HG03432 (cell line): ENCODE measurements around the gene ALPP.
"Not testable (repeated sequence)": the region's sequence is repeated elsewhere in the genome, so short reads cannot be mapped to it uniquely, and the experiment has no call there.

Source experiments
- ATAC-seq: cut with Tn5 transposase; IDR thresholded peaks from one replicate; pipeline ENCODE4 v1.9.1; 2021; ENCODE audit warnings: mild to moderate bottlenecking, moderate library complexity; ENCODE audit not compliant: unreplicated experiment

ALPP gene

DNA sequence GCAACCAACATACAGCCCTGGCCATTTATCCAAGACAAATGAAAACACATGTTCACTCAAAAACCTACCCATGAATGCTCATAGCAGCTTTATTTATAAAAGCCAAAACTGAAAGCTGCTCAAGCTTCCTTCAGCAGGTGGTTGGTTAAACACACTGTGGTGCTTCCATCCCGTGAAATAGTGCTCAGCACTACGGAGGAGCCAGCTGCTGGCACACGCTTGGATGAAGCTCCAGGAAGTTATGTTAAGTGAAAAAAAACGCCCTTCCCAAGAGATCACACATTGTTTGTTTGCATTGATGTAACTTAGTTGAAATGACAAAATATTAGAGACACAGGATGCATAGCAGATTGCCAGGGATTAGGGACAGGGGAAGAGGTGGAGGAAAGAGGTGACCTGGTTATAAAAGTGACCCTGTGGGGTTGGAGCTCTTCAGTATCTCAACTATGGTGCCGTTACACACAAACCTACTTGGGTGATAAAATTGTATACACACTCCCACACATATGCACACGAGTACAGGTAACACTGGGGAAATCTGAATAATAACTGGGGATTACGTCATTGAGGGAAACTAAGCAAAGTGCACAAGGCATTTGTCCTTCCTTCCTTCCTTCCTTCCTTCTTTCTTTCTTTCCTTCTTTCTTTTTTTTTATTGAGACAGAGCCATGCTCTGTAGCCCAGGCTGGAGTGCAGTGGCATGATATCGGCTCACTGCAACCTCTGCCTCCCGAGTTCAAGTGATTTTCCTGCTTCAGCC, 21.9 kb downstream of the ALPP start:
- ATAC-seq: no peak

DNA sequence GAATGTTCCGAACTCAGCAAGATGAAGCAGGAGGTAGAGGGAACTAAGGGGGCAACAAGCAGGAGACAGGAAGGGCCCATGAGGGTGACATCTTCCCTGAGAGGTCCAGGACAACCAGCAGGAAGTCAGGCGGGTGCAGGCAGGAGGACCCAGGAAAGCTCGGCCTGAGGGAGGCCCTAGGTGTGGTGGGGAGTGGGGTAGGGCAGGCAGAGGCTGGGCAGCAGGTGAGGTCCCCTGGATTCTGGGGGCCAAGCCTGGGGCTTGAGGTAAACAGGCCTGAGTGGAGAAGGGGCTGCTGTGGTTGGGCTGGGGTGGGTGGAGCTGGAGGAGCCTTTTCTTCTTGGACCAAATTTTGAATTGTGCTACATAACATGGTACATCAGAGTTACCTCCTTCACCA, 24.0 kb downstream of the ALPP start:
- no peak for ATAC-seq

- ATAC-seq: no peak
These were observed 27.5 kb downstream of the ALPP start for GRCh38 chr2:232405943-232406510.

GRCh38 chr2:232406556-232407310, 28.2 kb downstream of the ALPP start, which contains the start of gene ALPG:
Gene ALPG, plus strand, starts transcription at chr2:232406844. Its CDS starts 51 bp downstream, at chr2:232406895.
- no peak for ATAC-seq

- ATAC-seq: not testable (repeated sequence)
These were observed 29.0 kb downstream of the ALPP start for GRCh38 chr2:232407428-232408150.

DNA sequence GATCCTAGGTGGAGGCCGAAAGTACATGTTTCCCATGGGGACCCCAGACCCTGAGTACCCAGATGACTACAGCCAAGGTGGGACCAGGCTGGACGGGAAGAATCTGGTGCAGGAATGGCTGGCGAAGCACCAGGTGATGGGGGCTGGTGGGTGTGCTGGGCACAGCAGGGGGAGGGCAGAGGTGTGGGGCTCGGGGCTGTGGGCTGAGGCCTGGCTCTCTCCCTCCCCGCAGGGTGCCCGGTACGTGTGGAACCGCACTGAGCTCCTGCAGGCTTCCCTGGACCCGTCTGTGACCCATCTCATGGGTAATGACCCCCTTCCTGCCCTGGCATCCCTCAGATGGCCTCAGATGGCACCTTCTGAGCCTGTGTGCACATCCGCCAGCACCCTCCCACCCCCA, 29.7 kb downstream of the ALPP start:
- ATAC-seq: not testable (repeated sequence)

DNA sequence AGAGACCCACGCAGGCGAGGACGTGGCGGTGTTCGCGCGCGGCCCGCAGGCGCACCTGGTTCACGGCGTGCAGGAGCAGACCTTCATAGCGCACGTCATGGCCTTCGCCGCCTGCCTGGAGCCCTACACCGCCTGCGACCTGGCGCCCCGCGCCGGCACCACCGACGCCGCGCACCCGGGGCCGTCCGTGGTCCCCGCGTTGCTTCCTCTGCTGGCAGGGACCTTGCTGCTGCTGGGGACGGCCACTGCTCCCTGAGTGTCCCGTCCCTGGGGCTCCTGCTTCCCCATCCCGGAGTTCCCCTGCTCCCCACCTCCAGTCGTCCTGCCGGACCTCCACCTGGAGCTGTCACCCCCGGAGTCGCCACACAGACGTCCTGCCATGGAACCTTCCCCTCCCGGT, 31.1 kb downstream of the ALPP start:
- ATAC-seq: not testable (repeated sequence)

DNA sequence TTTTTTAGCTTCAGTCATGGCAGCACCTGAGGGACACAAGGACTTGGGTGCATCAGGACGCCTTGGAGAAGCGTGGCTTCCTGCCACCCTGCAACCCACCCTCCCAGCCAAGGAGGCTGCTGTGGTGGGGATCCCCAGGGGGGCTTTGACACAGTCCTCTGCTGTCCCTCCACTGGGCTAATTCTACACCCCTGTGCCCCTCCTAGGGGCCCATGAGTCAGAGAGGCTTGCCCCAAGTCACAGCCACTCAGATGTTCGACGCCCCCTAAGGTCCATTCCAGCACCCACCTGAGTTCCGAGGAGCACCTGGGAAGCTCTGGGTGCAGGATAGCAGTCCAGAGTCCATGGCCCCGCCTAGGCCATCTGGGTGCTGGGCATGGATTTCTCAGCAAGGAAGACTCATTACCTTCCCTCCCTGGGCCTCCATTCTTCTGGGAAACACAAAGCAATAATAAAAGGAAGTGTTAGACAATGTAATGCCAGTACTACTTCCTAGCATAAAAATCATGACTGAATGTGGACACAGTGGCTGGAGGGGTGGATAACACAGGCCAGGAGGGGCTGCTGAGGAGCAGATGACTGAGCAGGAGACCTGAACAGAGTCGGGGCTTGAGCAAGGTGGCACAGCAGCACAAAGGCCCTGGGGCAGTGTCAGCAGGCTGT, 31.8 kb downstream of the ALPP start:
- ATAC-seq: no peak

GRCh38 chr2:232411901-232412629, 33.5 kb downstream of the ALPP start:
- ATAC-seq: no peak

- no peak for ATAC-seq
These were observed 34.4 kb downstream of the ALPP start for GRCh38 chr2:232412986-232413385.

DNA sequence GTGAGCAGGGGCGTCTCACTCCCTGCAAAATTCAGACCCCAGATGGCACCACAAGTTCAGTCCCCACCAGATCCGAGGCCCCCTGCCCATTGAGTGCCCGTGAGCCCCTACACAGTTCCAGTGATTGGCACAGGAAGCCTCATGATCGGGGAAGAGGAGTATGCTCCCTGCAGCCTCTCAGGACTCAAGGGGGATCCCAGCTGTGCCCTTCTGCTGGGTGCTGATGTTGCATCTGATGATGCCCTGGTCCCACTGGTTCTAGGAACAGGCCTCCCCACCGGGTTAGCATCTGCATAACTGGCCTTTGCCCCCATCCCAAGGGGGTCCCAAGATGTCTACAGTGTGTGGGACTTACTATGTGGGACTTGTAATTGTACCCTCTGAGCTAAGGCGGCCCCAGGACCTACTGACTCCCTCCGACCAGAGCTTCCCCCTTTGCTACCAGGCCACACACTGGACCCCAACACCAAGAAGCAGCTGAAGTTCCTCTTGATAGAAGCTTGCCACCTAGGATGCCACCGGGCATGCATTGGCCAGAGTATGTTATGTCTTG, 36.7 kb downstream of the ALPP start:
- no peak for ATAC-seq

DNA sequence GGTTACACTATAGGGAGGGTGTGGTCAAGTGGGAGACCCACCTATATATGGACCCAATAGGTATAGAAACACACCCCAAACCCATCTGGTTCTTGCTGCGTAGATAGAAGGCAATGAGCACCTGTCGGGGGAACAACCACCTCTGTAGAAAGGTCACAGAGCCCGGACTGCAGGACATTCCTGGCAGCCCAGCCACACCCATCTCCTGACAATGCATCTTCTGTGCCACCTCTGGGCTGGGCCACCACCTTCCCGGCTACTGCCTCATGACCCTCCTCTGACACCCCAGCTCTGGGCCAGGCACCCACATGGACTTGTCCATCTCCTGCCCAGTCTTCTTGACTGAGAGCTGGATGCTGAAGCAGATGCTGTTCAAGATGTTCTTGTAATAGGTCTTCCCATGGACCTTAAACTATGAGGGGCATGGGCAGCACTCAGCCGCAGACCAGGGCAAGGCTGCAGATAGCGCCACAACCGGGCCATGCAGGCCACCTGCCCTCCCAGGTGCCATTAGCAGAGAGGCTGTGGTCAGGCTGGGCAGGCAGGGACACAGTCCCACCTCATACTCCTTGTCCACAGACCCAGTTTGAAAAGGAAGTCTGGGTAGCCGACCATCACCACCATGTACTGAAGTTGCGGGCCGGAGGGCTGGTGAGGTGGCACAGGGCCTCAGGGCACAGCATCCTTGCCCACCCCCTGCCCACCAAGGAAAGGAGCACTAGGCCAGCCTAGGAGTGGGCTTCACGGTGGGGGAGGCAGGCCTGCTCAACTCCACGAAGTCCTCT, 37.4 kb downstream of the ALPP start:
- ATAC-seq: no peak

GRCh38 chr2:232416521-232417470, 38.2 kb downstream of the ALPP start:
- ATAC-seq: no peak

GRCh38 chr2:232417489-232417888, 38.9 kb downstream of the ALPP start:
- ATAC-seq: no peak

DNA sequence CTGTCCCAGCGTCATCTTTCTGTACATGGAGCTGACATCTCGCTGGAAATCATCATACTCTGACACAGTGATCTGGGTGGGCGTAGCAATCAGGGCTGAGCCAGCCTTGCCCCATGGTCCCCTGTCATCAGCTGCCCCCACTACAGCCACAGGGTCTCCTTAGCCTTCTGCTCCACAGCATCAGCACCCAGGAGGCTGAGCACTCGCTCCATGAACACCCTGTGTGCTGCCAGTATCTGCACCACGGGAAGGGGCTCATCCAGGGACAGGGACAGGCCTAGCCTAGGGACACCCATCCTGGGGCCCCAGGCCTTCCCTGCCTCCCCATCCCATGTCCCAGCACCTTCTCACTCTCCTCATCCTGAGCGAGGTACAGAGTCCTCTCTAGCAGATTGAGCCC, 39.5 kb downstream of the ALPP start:
- ATAC-seq: no peak

DNA sequence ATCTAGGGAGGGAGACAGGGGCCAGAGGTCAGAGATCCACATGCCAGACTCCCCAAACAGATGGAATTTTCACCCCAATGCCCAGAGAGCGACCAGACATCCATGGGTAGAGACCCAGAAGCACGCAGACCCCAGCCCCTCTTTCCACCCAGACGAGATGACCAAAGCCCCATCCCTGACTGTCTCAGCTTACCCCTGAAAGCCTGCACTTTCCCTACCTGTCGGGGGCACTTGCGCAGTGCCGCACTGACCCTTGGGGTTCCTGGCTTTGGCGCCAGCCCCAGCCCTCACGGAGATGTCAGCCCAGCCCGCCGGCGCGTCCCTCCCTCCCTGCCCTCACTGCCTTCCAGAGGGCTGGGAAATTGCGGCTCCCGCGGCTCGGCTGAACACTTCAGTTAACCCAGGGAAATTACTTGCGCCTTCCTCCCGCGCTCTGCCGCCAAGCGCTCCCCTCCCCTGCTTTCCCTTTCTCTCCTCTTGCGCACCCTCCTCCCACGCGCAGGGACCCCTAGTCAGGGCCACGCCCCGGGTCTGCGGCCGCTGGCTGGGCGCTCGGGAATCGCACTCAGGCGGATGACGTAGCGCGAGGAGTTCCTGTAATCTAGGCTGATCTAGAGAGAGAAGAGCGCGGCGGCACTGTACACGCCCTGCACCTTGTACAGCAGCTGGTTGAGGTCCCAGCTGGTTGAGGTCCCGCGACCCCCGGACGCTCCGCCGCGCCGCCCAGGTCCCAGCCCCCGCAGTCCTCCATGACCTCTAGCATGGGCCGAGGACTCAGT, 40.1 kb downstream of the ALPP start:
- no peak for ATAC-seq
